ENCODE measurements around the gene PHAF1. TPM values are rescaled to one million over a fixed set of nuclear protein-coding genes. Genes with fewer than 3 reads are reported as not detected.

Gene PHAF1
- total RNA-seq, 1 donor = 16.0 TPM

- DNase-seq (ENCODE audit: low read depth) = peak; percentile 57
- peak overlapping the region; percentile 41 for H3K4me3 ChIP-seq (ENCODE audit: low read depth, low read length)
- peak; percentile 14 for TF ChIP-seq CTCF (IDR thresholded peaks at IDR 0.05; ENCODE audit: insufficient read depth, low read depth, low read length)
These were observed 68.3 kb downstream of the PHAF1 start for GRCh38 chr16:67177743-67178699.

GRCh38 chr16:67179421-67180080 lies 69.8 kb downstream of the PHAF1 start:
- DNase-seq (ENCODE audit: low read depth) = no peak
- TF ChIP-seq CTCF (IDR thresholded peaks at IDR 0.05; ENCODE audit: insufficient read depth, low read depth, low read length) = no peak
- H3K4me3 ChIP-seq (ENCODE audit: low read depth, low read length) = no peak overlapping the region

- no peak overlapping the region for H3K4me3 ChIP-seq (ENCODE audit: low read depth, low read length)
- DNase-seq (ENCODE audit: low read depth) = no peak
- TF ChIP-seq CTCF (IDR thresholded peaks at IDR 0.05; ENCODE audit: insufficient read depth, low read depth, low read length) = no peak
These were observed 70.4 kb downstream of the PHAF1 start for GRCh38 chr16:67180166-67180565.

GRCh38 chr16:67181346-67181745 lies 71.6 kb downstream of the PHAF1 start:
- DNase-seq (ENCODE audit: low read depth) = peak; percentile 79
- no peak for TF ChIP-seq CTCF (IDR thresholded peaks at IDR 0.05; ENCODE audit: insufficient read depth, low read depth, low read length)
- H3K4me3 ChIP-seq (ENCODE audit: low read depth, low read length) = no peak overlapping the region

- TF ChIP-seq CTCF (IDR thresholded peaks at IDR 0.05; ENCODE audit: insufficient read depth, low read depth, low read length) = no peak
- no peak for DNase-seq (ENCODE audit: low read depth)
- no peak overlapping the region for H3K4me3 ChIP-seq (ENCODE audit: low read depth, low read length)
These were observed 72.5 kb downstream of the PHAF1 start for GRCh38 chr16:67182288-67182687.

GRCh38 chr16:67183284-67183626 lies 73.5 kb downstream of the PHAF1 start:
- no peak for DNase-seq (ENCODE audit: low read depth)
- peak overlapping the region; percentile 76 for H3K4me3 ChIP-seq (ENCODE audit: low read depth, low read length)
- no peak for TF ChIP-seq CTCF (IDR thresholded peaks at IDR 0.05; ENCODE audit: insufficient read depth, low read depth, low read length)
